ENCODE measurements around the gene ATP4B. TPM values are rescaled to one million over a fixed set of nuclear protein-coding genes. Genes with fewer than 3 reads are reported as not detected.

Gene ATP4B
- total RNA-seq, 1 donor from 2014 or later = not detected

- Mint-ChIP-seq H3K36me3 (peaks cover 65% of the 10 kb centered on the region), H3K27ac (no peak overlapping the region), H3K4me1 (no peaks in the 10 kb centered on the region), H3K4me3 (no peak overlapping the region), H3K9me3 (peaks cover 7% of the 10 kb centered on the region), H3K27me3 (ENCODE audit: insufficient read depth, low read depth) (no peaks in the 10 kb centered on the region)
- H3K9me3 ChIP-seq (ENCODE audit: low read depth) = peaks cover 24% of the 10 kb centered on the region
- H3K4me2 ChIP-seq = no peak overlapping the region
- no peak overlapping the region for H3K4me3 ChIP-seq
- TF ChIP-seq EZH2phosphoT487 (IDR thresholded peaks at IDR 0.05) (no peak), EZH2 (IDR thresholded peaks at IDR 0.05) (no peak), CTCF (IDR thresholded peaks at IDR 0.05) (no peak)
- DNase-seq (ENCODE audit: low spot score) = no peak
- no peaks in the 10 kb centered on the region for H4K20me1 ChIP-seq (ENCODE audit: low read depth)
- H3F3A ChIP-seq (ENCODE audit: low read depth) = no peaks in the 10 kb centered on the region
- no peaks in the 10 kb centered on the region for H3K79me2 ChIP-seq (ENCODE audit: low read depth)
- no peaks in the 10 kb centered on the region for H3K27me3 ChIP-seq
- peaks cover 28% of the 10 kb centered on the region for H3K36me3 ChIP-seq
- no peaks in the 10 kb centered on the region for H3K4me1 ChIP-seq
- H2AFZ ChIP-seq (replicated peaks) = no peak overlapping the region
- H3K9ac ChIP-seq = no peak overlapping the region
- H3K27ac ChIP-seq = no peak overlapping the region
Observed at GRCh38 chr13:113641426-113641825, 16.6 kb downstream of the ATP4B start.

- Histone ChIP-seq H3K9me3 (ENCODE audit: low read depth) (peaks cover 24% of the 10 kb centered on the region), H2AFZ (replicated peaks) (no peak overlapping the region), H3F3A (ENCODE audit: low read depth) (no peaks in the 10 kb centered on the region), H3K27me3 (no peaks in the 10 kb centered on the region), H3K4me2 (no peak overlapping the region), H3K9ac (no peak overlapping the region), H3K27ac (no peak overlapping the region), H3K4me1 (no peaks in the 10 kb centered on the region), H3K4me3 (no peak overlapping the region), H3K36me3 (peaks cover 28% of the 10 kb centered on the region), H3K79me2 (ENCODE audit: low read depth) (no peaks in the 10 kb centered on the region), H4K20me1 (ENCODE audit: low read depth) (no peaks in the 10 kb centered on the region)
- no peak for TF ChIP-seq EZH2 (IDR thresholded peaks at IDR 0.05)
- no peak for TF ChIP-seq EZH2phosphoT487 (IDR thresholded peaks at IDR 0.05)
- TF ChIP-seq CTCF (IDR thresholded peaks at IDR 0.05) = no peak
- Mint-ChIP-seq H3K36me3 (peaks cover 67% of the 10 kb centered on the region), H3K27me3 (ENCODE audit: insufficient read depth, low read depth) (no peaks in the 10 kb centered on the region), H3K4me1 (no peaks in the 10 kb centered on the region), H3K9me3 (peaks cover 7% of the 10 kb centered on the region), H3K4me3 (no peak overlapping the region), H3K27ac (no peak overlapping the region)
- no peak for DNase-seq (ENCODE audit: low spot score)
Observed at GRCh38 chr13:113639616-113640262, 18.3 kb downstream of the ATP4B start.

GRCh38 chr13:113638806-113639205 is 19.2 kb downstream of the ATP4B start:
- Histone ChIP-seq H2AFZ (replicated peaks) (no peak overlapping the region), H3K4me2 (no peak overlapping the region), H4K20me1 (ENCODE audit: low read depth) (no peaks in the 10 kb centered on the region), H3K4me1 (no peaks in the 10 kb centered on the region), H3K36me3 (peaks cover 28% of the 10 kb centered on the region), H3K79me2 (ENCODE audit: low read depth) (no peaks in the 10 kb centered on the region), H3K9me3 (ENCODE audit: low read depth) (peaks cover 23% of the 10 kb centered on the region), H3K9ac (no peak overlapping the region), H3K27me3 (no peaks in the 10 kb centered on the region), H3K27ac (no peak overlapping the region), H3F3A (ENCODE audit: low read depth) (no peaks in the 10 kb centered on the region), H3K4me3 (no peak overlapping the region)
- H3K4me1 Mint-ChIP-seq = no peaks in the 10 kb centered on the region
- no peak overlapping the region for H3K4me3 Mint-ChIP-seq
- TF ChIP-seq CTCF (IDR thresholded peaks at IDR 0.05) (no peak), EZH2 (IDR thresholded peaks at IDR 0.05) (no peak), EZH2phosphoT487 (IDR thresholded peaks at IDR 0.05) (no peak)
- H3K27ac Mint-ChIP-seq = no peak overlapping the region
- peaks cover 71% of the 10 kb centered on the region for H3K36me3 Mint-ChIP-seq
- DNase-seq (ENCODE audit: low spot score) = no peak
- H3K27me3 Mint-ChIP-seq (ENCODE audit: insufficient read depth, low read depth) = no peaks in the 10 kb centered on the region
- peaks cover 7% of the 10 kb centered on the region for H3K9me3 Mint-ChIP-seq
